Thoracic aorta (tissue), 2 donors: Measurements from ENCODE around the gene SH3PXD2A. TPM values are rescaled to one million over a fixed set of nuclear protein-coding genes. Genes with fewer than 3 reads are reported as not detected.

Source experiments
- ATAC-seq: fragments of 150-250 bp; one replicate; pipeline ENCODE4 v1.8.0; 2017; ENCODE audit warnings: low read depth; ENCODE audit not compliant: insufficient number of reproducible peaks, low FRiP score
- DNase-seq: peaks from one replicate; pipeline ENCODE4 v3.0.0-alpha.2; 2020; ENCODE audit warnings: low spot score
- H3K27ac ChIP-seq, 2 donors: fragments of 200-600 bp; sonication (generic); 1 replicate in 1 of 2; 2 replicates in 1 of 2; pipeline ENCODE4 v1.5.1; 2016; ENCODE audit warnings: mild to moderate bottlenecking in 2 of 2, moderate library complexity in 2 of 2
- H3K27me3 ChIP-seq: fragments of 200-600 bp; sonication (generic); replicated peaks from 2 replicates; pipeline ENCODE4 v1.6.0; 2016; ENCODE audit warnings: mild to moderate bottlenecking; ENCODE audit not compliant: insufficient read depth
- H3K36me3 ChIP-seq: fragments of 200-600 bp; sonication (generic); one replicate; pipeline ENCODE4 v1.5.1; 2016
- H3K4me1 ChIP-seq, 2 donors: fragments of 200-600 bp; sonication (generic); 1 replicate in 1 of 2; 2 replicates in 1 of 2; pipeline versions ENCODE4 v1.5.1 to v1.6.0; 2016; ENCODE audit warnings: low read depth in 2 of 2, mild to moderate bottlenecking in 1 of 2; ENCODE audit not compliant: control insufficient read depth in 1 of 2
- H3K4me3 ChIP-seq: fragments of 200-600 bp; sonication (generic); 2 replicates; pipeline ENCODE4 v1.5.1; 2016; ENCODE audit warnings: mild to moderate bottlenecking
- H3K9me3 ChIP-seq: fragments of 200-600 bp; sonication (generic); 2 replicates; pipeline ENCODE4 v1.5.1; 2016
- CTCF ChIP-seq: fragments of 200-600 bp; sonication (generic); IDR thresholded peaks from one replicate; pipeline ENCODE4 v1.5.1; 2019; ENCODE audit warnings: antibody characterized with exemption
- total RNA-seq, 2 donors: library from RNA; depleted of rRNA; stranded (reverse); fragments of >200 nt; gene quantifications; one replicate each; pipeline versions ENCODE4 v1.1.0 to v1.2.3, GENCODE V29; 2016

SH3PXD2A gene
- total RNA-seq, 2 donors from 2014 or later, result 28.3 to 51.5 TPM

DNA sequence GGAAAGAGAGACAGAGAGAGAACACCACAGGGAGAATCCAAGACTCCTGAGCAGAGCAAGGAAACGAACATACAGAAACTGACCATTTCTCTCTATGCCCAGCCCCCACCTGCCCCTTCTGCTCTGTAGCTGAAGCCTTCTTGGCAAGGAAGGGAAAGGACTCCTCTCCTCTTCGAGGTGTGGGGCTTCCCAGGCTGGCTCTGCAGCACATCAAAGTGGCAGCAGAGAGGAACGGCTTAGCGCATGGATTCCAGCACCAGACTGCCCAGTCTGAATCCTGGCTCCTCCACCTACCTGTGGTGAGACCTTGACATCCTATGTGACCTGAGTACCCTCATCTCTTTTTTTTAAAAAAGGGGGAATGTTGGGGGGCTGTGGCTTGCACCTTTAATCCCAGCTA is 69.4 kb downstream of the SH3PXD2A start:
- ATAC-seq, result no peak

GRCh38 chr10:103784723-103785418 is 70.5 kb downstream of the SH3PXD2A start:
- ATAC-seq (no peak), DNase-seq (no peak)
- Histone ChIP-seq H3K4me3 (no peak overlapping the region), H3K4me1 (peaks cover 0 to 10% of the 10 kb centered on the region in 2 donors), H3K9me3 (no peaks in the 10 kb centered on the region), H3K36me3 (no peaks in the 10 kb centered on the region), H3K27ac (no peak overlapping the region), H3K27me3 (no peaks in the 10 kb centered on the region)
- TF ChIP-seq CTCF, result no peak

More for the DNA sequence above, 69.4 kb downstream of the SH3PXD2A start:
- DNase-seq, result no peak
- TF ChIP-seq CTCF, result no peak
- H3K9me3 ChIP-seq, result no peaks in the 10 kb centered on the region
- H3K36me3 ChIP-seq, result no peaks in the 10 kb centered on the region
- peaks cover 0 to 9% of the 10 kb centered on the region in 2 donors for H3K4me1 ChIP-seq
- no peaks in the 10 kb centered on the region for H3K27me3 ChIP-seq
- no peak overlapping the region for H3K4me3 ChIP-seq
- H3K27ac ChIP-seq, result no peak overlapping the region

DNA sequence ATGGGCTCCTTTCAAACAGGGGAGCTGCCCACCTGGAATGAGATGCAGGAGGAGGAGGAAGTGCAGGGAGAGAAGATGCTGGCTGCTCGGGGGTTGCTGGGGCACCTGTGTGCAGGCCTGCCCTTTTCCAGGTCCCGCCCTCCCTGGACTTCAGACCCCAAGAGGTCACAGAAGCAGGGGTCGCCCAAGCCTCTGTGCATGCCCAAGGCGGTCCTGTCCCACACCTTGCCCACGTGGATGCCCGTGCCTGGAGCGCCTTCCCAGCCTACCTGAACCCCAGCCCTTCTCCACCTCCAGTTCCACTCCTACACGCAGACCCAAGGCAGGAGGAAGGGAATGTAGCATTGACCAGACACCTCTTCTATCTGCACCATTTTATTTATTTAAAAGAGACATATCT is 71.3 kb downstream of the SH3PXD2A start:
- no peaks in the 10 kb centered on the region for H3K36me3 ChIP-seq
- no peak for DNase-seq
- H3K4me3 ChIP-seq, result no peak overlapping the region
- ATAC-seq, result no peak
- no peak for TF ChIP-seq CTCF
- H3K27me3 ChIP-seq, result no peaks in the 10 kb centered on the region
- peaks cover 3 to 16% of the 10 kb centered on the region in 2 donors for H3K4me1 ChIP-seq
- no peaks in the 10 kb centered on the region for H3K9me3 ChIP-seq
- no peak overlapping the region for H3K27ac ChIP-seq

DNA sequence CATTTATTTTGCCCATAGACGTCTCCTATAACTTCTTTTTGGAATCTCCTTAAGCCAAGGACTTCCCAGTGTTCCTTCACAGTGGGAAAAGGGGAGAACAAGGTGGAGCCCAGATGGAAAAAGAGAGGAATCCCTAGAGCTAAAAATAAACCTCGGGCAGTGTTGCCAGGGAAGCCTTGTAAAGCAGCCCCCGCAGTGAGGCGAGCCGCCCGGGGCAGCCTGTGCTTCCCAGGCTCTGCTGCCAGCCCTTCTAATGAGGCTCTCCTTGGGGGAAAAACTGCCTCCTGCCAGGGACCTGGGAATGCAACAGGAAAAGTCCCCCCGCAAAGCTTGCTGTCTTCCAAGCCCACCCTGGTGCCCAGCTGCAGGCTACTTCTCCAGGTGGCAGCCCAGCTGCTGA is 71.7 kb downstream of the SH3PXD2A start:
- H3K27ac ChIP-seq, result no peak overlapping the region
- H3K36me3 ChIP-seq, result no peaks in the 10 kb centered on the region
- H3K9me3 ChIP-seq, result no peaks in the 10 kb centered on the region
- DNase-seq, result no peak
- no peak for TF ChIP-seq CTCF
- no peak overlapping the region for H3K4me3 ChIP-seq
- no peaks in the 10 kb centered on the region for H3K27me3 ChIP-seq
- no peak for ATAC-seq
- H3K4me1 ChIP-seq, result peaks cover 4 to 20% of the 10 kb centered on the region in 2 donors

- H3K27ac ChIP-seq, result no peak overlapping the region
- ATAC-seq, result no peak
Observed at GRCh38 chr10:103781329-103782061, 73.9 kb downstream of the SH3PXD2A start.

More at GRCh38 chr10:103781329-103782061, 73.9 kb downstream of the SH3PXD2A start:
- H3K36me3 ChIP-seq, result no peaks in the 10 kb centered on the region
- peaks cover 7 to 41% of the 10 kb centered on the region in 2 donors for H3K4me1 ChIP-seq
- H3K9me3 ChIP-seq, result no peaks in the 10 kb centered on the region
- TF ChIP-seq CTCF, result no peak
- H3K4me3 ChIP-seq, result no peak overlapping the region
- DNase-seq, result no peak
- no peaks in the 10 kb centered on the region for H3K27me3 ChIP-seq
